Stimulated activated CD4-positive, alpha-beta T cell treated with anti-CD3 and anti-CD28 coated beads, Interleukin-2, amount 100 ng/mL, for 48 hours (primary cell): ENCODE measurements around the gene GPC3.
"Not testable (repeated sequence)": the region's sequence is repeated elsewhere in the genome, so short reads cannot be mapped to it uniquely, and the experiment has no call there.

Experiments
- DNase-seq, 2 donors: peaks; one replicate each; pipeline ENCODE4 v3.0.0-alpha.2; 2020

The GPC3 gene

DNA sequence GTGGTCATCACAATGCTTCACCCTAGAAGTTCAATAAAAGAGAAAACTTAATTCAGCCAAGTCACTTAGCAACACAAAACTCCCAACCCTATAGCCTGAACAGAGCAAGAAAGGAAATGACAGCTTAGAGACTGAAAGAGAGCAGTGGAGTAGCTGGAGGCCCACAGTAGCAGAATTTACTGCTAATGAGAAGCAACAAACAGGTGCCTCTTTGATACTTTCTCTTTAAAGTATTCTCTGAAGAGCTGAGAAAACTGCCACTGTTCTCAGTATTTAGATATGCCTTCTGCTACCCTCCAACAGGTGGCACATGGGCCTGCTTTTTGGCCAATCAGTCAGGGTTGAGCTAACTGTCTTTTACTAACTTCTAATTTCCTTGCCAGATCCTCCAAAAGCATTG is 240.0 kb downstream of the GPC3 start:
- no peak for DNase-seq

DNA sequence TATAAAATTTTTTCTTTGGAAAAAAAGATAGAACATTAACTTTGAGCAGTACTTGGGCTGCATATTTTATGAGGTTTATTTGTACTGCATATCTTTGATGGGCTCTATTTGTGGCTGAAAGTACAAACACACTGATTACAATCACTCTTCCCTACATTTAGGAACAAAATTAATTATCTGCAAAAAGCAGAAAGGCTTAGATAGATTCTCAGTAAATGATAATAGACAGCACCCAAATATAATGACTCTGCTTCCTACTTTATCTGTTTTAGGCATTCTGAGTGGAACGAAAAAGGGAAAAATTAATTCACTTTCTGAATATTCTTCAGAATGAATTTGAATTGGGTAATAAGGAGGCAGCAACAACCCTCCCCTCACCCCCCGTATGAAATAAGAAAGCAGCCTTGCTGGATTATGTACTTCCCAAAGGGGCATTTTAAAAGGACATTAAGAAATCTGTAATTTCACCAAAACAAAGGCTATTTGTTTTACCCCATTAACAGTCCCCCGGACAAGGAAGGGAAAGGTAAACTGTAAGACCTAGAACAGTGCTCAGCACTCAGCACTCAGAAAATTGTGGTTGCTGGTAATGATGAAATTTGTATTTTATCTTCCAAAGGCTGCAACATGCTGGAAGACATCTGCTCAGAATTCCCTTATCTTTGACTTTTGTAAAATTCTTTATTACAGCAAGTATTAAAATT is 242.6 kb downstream of the GPC3 start:
- DNase-seq, result no peak

DNA sequence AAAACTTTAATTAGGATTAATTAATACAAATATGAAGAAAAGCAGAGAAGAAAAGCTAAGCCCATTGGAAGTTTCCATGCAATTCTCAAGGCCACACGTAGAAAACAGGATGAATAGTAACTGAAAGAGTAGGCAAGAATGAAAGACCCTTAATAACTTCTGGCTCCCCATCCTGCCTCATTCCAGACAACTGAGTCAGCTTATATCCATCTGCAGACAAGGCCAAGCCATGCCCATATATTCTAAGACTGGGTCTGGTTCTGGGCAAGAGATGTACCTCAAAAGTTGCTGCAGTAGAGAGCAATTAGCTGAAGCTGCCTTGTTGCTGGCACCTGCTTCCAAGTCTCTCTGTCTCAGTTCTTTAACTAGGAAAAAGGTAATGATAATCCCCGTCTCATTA is 244.1 kb downstream of the GPC3 start:
- DNase-seq, result no peak

DNA sequence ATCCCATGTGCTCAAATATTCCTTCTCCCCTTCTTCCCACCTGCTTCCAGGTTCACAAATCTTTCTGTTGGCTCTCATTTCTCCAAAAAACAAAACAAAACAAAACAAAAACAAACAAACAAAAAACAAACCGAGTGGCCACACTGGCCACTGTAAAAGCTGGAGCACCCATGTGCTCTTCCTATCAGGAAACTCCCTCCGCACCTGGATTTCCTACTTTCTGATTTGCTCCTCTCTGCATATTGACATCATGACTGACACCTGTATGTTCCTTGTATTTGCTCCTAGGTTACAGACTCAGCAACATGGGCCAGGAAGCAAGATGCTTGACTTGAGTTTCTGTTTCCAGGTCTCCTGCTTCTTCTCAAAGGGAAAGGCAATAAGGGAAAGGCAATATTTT is 258.8 kb downstream of the GPC3 start:
- DNase-seq, result no peak

DNA sequence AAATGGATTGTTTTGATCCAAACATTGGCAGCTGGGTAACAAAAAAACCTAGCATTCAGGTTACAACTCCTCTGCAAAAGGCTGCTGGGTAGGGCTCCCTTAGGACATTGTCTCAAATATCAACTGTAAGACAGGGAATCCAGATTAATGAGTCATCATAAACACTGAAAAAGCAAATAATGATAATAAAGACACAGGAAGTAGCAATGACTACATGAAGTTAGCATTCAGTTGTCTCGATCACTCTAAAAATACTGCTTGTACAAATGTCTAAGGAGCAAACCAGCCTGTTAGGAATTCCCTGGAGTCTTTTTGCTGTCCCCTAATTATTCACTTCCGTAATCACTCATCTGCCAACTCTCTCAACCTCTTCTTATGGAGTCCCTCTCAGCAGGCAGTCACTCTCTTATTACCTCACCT is 259.2 kb downstream of the GPC3 start:
- DNase-seq, result no peak

DNA sequence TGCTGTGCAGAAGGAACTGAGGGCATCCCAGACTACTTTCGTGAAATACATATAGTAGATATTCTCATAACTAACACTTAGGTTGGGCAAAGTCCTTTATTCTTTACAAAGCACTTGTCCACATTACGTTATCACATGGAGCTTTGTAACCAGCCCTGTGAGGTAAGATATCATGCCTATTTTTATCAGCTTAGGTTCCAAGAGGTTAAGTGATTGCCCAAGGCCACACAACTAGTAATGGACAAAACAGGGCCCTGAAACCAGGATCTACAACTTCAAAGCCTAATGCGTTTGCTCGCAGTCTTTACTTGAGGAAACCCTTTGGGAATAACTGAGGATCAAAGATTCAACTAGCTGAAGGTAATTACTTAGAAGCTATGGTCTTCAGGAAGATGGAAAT is 261.5 kb downstream of the GPC3 start:
- DNase-seq, result no peak

DNA sequence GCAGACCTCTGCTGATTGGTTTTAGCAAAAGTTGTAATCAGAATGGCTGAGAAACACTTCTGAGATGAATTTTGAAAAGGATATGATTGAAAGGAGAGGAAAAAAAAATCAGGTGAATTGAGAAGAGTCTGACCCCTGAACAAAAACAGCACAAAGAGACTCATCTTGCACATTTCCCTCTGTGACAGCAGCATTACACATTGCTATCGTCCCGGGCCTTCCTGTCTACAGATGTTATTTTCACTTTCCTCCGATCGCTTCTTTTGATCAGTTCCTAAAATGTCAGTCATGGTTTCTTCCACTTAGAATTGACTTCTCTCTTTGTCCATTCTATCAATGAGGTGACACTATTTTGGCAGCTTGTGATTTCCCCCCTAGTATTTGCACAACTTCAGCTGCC is 262.6 kb downstream of the GPC3 start:
- no peak for DNase-seq

DNA sequence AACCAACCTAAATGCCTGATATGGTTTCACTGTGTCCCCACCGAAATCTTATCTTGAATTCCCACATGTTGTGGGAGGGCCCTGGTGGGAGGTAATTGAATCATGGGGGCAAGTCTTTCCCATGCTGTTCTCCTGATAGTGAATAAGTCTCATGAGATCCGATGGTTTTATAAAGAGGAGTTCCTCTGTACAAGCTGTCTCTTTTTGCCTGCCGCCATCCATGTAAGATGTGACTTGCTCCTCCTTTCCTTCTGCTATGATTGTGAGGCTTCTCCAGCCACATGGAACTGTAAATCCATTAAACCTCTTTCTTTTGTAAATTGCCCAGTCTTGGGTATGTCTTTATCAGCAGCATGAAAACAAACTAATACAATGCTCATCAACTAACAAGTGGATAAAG is 265.1 kb downstream of the GPC3 start:
- not testable (repeated sequence) for DNase-seq

DNA sequence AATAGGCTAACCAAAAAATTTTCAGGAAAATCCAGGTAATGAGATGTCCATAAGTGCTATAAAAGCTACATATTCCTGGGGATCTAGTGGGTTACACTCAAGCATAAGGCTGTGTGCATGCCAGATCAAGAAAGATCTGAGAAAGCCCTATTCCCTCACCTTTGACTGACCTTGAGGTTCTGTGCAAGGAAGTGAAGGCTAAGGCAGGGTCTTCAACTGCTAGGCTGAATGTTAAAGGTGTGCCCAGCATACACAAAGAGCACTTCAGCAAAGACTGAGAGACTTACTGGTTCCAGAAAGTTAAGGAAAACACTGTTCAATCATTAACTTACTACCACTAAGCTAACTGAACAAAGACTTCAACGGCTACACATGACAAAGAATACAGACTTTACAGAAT is 269.7 kb downstream of the GPC3 start:
- no peak for DNase-seq

DNA sequence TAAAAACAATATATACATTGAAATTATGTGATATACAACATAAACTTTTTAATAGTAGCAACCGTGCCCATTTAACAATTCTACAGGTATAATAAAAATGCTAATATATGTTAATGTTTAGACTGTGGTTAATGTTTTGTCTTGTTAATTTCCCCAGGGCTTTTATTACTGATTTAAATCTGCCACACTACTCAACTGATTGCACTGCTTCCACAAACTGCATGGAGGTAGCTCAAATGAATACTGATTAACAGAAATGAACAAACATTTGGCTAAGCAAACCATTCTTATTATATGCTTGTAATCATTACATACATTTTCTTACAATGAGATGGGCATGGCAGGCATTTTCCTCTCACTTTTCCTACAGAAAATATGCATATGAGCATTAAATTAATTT is 275.9 kb downstream of the GPC3 start:
- DNase-seq, result no peak

DNA sequence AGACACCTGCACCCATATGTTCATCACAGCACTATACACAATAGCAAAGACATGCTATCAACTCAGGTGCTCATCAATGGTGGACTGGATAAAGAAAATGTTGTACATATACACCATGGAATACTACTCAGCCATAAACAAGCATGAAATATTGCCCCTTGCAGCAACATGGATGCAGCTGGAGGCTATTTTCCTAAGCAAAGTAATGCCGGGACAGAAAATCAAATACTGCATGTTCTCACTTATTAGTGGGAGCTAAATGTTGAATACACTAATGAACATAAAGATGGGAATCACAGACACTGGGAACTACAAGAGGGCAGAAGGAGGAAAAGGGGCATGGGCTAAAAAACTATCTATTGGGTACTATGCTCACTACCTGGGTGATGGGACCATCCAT is 278.5 kb downstream of the GPC3 start:
- no peak for DNase-seq

DNA sequence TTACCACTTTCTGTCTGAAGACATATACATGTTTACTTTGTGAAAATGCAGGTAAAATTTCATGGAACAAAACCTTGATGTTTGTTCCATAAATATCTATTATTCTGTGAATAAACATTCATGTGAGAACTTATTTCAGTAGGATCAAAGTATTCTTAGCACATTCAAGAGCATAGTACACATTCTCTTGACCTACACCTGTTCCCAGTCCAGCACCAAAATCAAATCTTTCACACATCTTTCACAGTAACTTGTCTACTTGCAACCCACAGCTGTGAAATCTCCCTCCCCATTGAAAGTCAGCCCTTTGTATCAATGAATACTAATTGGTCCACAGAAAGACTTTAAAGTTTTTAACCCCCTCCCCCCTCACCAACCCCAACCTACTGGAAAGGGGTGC is 283.2 kb downstream of the GPC3 start:
- no peak for DNase-seq

DNA sequence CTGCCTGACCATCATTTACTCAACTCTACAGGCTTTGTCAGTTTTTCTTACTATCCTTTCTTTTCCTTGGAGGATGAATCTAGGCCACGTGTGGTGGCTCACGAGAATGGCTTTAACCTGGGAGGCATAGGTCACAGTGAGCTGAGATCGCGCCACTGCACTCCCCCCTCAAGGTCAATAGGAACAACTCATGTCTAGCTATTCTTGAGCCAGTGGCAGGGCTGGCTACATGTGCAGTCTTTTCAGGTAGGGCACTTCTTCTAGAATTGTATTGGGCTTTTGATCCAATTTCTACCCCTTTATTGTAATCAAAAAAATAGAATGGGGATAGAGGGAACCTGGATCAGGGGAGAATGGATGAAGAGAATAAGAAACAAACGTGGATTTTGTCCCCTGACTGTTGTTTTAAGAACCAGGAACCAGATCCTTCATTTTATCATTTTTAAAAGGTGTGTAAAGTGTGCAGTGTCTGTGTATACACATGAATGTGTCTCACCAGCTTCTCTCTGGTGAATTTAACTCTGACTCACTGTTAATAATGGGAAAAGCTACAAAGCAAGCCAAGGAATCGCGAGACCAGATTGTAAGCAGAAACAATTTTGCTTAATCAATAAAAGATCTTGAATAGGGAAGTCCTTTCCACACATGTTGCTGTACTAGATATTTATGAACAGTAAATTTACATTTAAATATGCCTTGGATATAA is 286.2 kb downstream of the GPC3 start:
- no peak for DNase-seq

DNA sequence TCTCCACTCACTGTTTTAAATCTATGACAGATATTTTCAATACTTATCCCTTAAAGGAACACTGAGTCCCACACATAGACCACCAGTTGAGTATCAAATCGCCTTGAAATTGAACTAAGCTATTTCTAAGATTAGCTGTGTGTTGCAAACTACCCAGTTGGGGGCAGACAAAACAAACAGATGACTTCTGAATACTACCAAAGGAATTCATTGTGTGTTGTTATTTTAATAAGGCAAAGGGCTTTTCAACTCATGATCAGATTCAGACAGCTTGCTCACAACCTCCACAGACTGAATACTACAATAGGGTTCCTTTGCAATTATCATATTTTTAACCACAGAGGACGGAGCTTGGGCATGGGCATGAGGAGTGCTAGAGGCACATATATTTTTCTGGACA is 287.1 kb downstream of the GPC3 start:
- no peak for DNase-seq

DNA sequence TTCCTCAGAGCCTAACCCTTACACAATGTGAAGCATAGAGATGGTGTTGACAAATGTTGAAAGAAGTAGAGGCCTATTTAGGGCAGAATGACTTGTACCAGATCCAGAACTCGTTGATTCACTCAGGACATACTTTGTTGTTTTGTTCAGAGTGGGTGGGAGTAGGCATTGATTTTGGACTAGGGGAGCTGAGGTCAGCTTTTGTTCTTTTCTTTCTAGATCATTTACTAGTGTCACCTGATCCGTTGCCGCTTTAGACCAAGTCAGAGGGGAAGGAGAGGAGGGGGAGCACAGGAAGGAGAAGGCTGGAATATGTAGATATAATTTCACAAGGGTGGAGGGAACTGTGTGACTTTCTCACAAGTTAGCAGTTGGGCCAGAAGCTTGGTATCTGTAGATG is 287.7 kb downstream of the GPC3 start:
- no peak for DNase-seq

DNA sequence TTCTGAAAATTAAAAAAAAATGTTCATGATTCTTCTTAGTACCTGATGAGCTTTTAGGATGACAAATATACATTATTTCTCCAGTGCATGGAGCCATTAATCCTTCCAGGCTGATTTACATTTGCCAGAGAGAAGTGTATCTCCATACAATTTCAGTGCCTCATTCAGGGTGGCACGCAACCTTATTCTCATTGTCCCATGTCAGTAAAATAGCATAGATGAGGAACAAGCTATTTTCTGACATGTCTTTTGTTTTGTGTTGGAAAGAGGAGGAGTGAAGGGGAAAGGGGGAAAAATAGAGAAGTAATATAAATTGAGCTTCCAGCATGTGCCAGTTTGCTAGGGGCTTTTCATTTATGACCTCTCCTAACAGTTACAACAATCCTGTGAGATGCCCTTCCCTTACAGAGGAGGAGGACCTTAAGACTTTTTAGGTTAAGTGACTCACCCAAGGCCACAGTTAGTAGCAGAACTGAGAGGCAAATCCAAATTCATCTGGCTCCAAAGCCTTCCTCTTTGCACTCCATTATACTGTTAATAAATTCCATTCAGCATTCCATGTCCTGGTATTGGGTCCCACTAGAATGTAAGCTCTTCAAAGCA is 295.3 kb downstream of the GPC3 start:
- DNase-seq, result no peak

DNA sequence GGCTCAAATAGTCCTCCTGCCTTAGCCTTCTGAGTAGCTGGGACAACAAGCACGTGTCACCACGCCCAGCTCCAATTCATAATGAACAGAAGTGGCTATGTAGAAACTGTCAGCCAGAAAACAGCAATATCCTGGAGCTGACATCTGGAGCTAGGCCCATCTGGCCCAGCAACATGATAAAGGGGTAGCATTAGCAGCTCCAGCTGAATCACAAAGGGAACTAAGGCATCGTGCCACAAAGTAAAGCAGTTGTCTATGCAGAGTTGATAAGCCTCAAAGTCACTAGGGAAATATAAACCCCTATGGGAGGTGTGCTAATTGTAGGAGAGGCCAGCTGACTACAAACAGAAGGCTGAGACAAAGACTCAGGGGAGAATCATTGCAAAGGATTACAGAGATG is 299.6 kb downstream of the GPC3 start:
- no peak for DNase-seq

DNA sequence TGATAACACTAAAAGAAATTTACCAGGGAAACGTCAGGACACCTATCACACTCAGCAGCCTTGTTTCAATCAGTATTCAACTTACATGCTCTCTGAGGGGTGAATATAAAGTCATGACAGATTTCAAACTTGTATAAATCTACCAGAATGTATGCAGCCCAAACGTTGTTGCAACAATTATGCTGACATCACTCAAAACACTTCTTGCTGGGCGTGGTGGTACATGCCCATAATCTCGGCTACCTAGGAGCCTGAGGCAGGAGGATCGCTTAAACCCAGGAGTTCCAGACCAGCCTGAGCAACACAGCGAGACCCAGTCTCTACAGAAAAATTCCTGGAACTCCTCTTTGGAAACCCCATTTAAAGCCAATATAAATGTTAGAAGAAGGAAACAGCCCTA is 303.5 kb downstream of the GPC3 start:
- no peak for DNase-seq

DNA sequence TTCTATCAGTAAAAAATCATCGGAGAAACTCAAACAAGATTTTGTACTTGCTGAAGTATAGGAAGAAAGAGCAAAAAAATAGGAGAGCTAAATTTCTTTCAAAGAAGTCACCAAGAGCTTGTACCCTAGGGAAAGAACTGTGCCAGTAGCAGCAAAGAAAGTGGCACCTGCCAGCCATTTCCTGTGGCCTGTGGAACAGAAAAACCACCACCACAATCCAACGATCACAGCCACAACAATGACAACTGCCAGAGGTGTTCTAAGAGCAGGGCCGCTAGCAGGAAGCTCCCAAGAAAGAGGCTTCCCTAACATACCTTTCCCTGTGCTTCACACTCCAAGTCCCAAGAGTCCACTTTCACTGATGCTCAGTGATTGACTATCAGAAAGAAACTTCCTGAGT is 304.0 kb downstream of the GPC3 start:
- no peak for DNase-seq

DNA sequence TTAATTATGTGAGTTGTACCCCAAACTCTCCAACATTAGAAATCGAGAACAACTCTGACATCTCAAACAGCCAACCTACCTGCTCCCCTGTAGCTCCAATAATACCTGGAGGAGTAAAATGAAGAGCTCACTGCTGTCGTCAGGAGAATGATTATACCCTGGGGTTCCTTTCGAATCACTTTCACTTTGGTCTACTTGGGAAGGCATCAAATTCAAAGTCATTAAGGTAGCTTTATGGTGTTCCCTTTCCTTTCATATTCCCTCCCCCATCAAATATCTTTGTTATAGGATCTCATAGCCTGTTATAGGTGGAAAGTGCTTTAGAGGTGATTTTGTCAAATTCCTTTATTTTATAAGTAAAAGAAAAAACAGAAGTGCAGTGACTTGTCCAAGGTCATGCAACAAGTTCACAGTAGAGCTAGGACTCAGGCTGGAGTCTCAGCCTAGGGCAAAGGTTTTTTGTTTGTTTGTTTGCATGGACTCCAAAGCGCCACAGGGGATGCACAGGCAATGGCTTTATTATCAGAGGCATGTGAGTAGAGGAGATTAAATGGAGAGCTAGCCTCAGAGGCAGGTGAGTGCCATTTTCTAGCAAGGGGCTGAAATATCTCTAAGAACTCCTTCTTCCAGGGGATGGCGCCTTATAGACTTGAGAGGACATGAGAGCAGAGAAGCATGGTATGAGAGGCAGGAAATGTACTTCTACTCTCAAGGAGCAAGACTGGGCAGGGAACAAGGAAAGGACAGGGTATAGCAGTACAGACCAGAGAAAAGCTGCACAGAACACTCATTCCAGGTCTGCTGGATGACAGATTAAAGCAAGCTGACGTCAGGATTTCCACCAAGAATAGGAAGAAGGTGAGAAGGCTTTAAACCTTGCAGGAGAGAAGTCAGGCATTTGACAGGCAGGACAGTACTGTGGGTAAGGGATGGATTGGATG is 308.0 kb downstream of the GPC3 start:
- DNase-seq, result no peak

DNA sequence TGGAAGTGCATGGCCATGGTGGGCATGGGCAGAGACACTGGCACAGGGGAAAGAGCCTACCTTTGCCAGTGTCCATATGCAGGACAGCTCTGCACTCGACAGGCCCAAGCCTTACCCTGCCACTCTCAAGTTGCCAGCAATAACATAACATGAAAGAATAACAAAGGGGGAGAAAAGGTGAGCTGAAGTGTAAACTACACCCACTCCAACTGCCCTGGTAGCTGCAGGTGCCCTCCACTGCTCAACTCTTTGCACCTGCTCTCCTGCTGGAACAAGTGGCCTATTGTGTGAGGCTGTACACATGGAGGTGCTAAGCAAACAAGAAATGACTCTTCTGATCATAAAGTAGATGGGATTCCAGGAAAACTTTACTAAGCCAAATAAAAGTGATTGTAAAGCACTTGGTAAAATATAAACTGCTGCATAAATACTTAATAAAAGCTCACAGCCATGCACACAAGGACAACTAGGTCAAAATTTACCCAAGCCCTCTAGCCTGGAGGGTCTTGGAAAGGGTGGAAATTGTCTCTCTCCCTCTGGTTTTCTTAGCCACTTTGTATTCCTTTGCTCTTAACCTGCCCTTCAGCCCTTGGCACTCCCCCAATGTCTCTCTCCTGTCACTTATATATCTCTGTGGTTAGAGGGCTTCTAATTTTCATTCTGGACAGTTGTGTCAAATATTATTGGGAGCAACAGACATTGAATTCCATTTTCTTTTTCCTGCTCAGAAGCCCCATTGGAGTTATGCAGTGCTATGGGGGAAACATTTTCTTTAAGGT is 308.9 kb downstream of the GPC3 start:
- DNase-seq, result no peak

DNA sequence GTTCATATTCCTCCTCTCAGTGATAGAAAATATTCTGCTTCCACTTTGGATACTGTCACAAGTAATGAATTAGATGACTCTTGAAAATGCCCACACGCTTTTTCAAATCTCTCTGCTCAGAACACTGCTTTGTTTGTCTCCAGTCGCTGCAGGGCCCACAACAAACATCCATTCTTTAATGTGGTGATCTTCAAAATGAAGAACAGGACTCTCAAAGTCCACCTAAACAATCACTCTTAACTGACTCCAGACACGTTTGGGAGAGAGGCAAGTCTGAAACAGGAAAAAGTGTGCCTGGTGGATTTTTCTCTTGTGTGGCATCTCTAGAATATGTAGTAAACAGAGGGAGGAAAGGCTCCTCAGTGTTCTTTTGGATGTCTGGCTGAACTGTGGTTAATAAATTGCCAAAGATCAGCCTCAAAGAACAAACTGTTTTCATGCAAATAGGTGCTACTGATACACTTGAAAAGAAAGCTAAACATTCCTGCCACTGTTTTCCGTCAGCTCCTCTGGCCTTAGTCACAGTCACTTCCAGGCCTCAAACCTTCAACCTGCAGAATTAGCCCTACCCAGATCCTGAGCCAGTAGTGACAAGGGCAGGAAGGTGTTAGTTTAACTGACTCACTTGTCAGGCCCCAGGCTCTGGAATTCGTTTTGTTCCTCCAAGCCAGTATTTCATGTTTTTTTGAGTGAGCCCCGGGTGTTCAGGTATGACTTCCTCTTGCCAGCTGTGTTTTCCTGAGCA is 310.5 kb downstream of the GPC3 start:
- no peak for DNase-seq
